ENCODE measurements around the gene DNM3.
A peak's percentile ranks its signal among the peaks of the same experiment; 100 is the strongest.

DNM3 gene

DNA sequence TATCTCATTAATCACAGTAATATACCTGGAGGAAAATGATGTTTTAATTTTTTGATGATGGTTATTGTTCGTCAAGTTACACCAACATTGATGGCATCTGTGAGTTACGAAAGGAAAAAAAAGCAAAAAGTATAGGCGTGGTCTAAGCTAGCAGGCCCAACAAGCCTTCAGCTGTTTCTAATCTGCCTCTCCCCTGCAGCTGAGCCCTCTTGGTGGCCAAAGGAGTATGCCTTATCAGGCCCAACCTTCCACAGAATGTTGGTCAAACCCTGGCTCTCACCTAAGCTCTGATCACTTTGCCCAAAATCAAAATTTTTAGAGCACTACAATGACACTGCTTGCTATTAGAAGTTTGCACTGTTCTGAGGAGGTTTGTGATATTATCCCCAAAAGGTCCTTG, 584.0 kb downstream of the DNM3 start:
- H3K27ac ChIP-seq (ENCODE audit: low read depth, low read length), result no peak overlapping the region
- H3F3A ChIP-seq (ENCODE audit: insufficient read depth), result no peaks in the 10 kb centered on the region
- no peak overlapping the region for H3K9ac ChIP-seq (ENCODE audit: low read length)
- H2AFZ ChIP-seq (ENCODE audit: low read depth, low read length, severe bottlenecking), result no peak overlapping the region
- TF ChIP-seq, protein P1, sequence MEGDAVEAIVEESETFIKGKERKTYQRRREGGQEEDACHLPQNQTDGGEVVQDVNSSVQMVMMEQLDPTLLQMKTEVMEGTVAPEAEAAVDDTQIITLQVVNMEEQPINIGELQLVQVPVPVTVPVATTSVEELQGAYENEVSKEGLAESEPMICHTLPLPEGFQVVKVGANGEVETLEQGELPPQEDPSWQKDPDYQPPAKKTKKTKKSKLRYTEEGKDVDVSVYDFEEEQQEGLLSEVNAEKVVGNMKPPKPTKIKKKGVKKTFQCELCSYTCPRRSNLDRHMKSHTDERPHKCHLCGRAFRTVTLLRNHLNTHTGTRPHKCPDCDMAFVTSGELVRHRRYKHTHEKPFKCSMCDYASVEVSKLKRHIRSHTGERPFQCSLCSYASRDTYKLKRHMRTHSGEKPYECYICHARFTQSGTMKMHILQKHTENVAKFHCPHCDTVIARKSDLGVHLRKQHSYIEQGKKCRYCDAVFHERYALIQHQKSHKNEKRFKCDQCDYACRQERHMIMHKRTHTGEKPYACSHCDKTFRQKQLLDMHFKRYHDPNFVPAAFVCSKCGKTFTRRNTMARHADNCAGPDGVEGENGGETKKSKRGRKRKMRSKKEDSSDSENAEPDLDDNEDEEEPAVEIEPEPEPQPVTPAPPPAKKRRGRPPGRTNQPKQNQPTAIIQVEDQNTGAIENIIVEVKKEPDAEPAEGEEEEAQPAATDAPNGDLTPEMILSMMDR (IDR thresholded peaks at IDR 0.05; ENCODE audit: insufficient read depth, low read length, poor library complexity, severe bottlenecking), result no peak
- no peak for TF ChIP-seq EZH2phosphoT487 (conservative IDR thresholded peaks at IDR 0.05; ENCODE audit: low read length)
- no peaks in the 10 kb centered on the region for H3K9me2 ChIP-seq (replicated peaks; ENCODE audit: insufficient read depth, low read length)
- H3K36me3 ChIP-seq (ENCODE audit: low read length), result no peaks in the 10 kb centered on the region
- H4K20me1 ChIP-seq (ENCODE audit: low read depth, low read length), result no peaks in the 10 kb centered on the region
- H3K4me3 ChIP-seq (ENCODE audit: insufficient read depth, low read length, poor library complexity, severe bottlenecking), result no peak overlapping the region
- no peaks in the 10 kb centered on the region for H3K9me3 ChIP-seq (ENCODE audit: insufficient read depth, low read length)
- no peaks in the 10 kb centered on the region for H3K27me3 ChIP-seq (ENCODE audit: low read length)
- H3K79me2 ChIP-seq (ENCODE audit: insufficient read depth, low read length), result no peaks in the 10 kb centered on the region
- H3K4me2 ChIP-seq (ENCODE audit: low read depth, low read length, poor library complexity, severe bottlenecking), result no peak overlapping the region

DNA sequence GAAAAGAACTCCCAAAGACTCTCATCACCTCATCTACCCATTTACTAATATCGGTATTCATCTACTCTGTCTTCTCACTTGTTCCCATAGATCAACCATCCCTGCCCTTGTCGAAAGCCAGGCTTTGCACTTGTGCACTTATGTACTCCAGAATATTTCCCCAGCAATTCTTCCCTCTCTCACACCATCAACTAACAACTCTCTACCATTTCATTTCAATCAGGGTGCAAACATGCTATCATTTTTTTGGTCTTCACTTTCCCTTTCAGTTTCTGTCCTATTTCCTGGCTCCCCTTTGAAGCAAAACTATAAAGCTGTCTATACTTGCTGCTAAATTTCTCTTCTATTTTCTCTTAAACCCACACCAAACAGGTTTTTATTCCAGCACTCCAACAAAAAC, 585.9 kb downstream of the DNM3 start:
- TF ChIP-seq EZH2phosphoT487 (conservative IDR thresholded peaks at IDR 0.05; ENCODE audit: low read length), result no peak
- TF ChIP-seq, protein P1 (IDR thresholded peaks at IDR 0.05; ENCODE audit: insufficient read depth, low read length, poor library complexity, severe bottlenecking), result no peak
- Histone ChIP-seq H3K36me3 (ENCODE audit: low read length) (no peaks in the 10 kb centered on the region), H3K9ac (ENCODE audit: low read length) (no peak overlapping the region), H3F3A (ENCODE audit: insufficient read depth) (no peaks in the 10 kb centered on the region), H4K20me1 (ENCODE audit: low read depth, low read length) (no peaks in the 10 kb centered on the region), H3K79me2 (ENCODE audit: insufficient read depth, low read length) (no peaks in the 10 kb centered on the region), H3K27ac (ENCODE audit: low read depth, low read length) (no peak overlapping the region), H3K4me2 (ENCODE audit: low read depth, low read length, poor library complexity, severe bottlenecking) (no peak overlapping the region), H3K4me3 (ENCODE audit: insufficient read depth, low read length, poor library complexity, severe bottlenecking) (no peak overlapping the region), H3K27me3 (ENCODE audit: low read length) (no peaks in the 10 kb centered on the region), H3K9me2 (replicated peaks; ENCODE audit: insufficient read depth, low read length) (no peaks in the 10 kb centered on the region), H2AFZ (ENCODE audit: low read depth, low read length, severe bottlenecking) (no peak overlapping the region), H3K9me3 (ENCODE audit: insufficient read depth, low read length) (no peaks in the 10 kb centered on the region)

DNA sequence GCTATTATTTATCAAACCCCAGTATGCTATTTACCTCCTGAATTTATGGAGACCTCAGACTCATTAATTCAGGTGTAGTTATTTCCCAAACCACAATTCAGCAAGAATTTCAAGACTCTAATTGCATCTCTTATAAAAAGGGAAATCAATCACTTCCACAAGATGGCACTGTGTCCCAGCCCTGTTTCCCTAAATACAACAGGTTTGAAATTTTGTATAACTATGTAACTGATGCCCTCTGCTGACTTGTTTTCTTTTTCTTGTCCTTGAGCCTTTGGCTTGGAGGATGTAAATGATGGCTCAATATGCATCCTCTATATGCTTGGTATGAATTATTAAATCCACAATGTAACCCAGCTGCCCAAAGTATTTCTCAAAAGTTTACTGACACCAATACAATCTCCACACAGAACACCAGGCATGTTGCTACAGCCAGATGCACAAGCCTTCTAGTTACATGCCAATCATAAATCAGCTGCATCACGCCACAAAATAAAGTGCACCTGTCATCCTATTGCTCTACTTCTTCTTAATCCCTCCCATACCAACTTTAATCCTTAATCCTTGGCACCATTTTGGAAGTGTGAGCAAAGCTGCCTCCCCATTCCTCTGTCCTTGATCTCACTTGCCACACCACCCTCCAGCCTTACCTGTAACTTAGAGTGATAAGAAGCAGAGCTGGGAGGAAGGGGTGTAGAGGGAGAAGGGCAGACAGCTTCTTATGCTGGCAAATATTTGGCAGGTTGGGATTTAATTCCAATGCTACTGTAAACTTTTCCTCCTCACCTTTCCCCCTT, 588.2 kb downstream of the DNM3 start:
- H3K4me2 ChIP-seq (ENCODE audit: low read depth, low read length, poor library complexity, severe bottlenecking), result no peak overlapping the region
- H3K9me3 ChIP-seq (ENCODE audit: insufficient read depth, low read length), result no peaks in the 10 kb centered on the region
- no peak overlapping the region for H2AFZ ChIP-seq (ENCODE audit: low read depth, low read length, severe bottlenecking)
- no peaks in the 10 kb centered on the region for H3F3A ChIP-seq (ENCODE audit: insufficient read depth)
- H3K36me3 ChIP-seq (ENCODE audit: low read length), result no peaks in the 10 kb centered on the region
- no peak overlapping the region for H3K27ac ChIP-seq (ENCODE audit: low read depth, low read length)
- no peak overlapping the region for H3K4me3 ChIP-seq (ENCODE audit: insufficient read depth, low read length, poor library complexity, severe bottlenecking)
- no peaks in the 10 kb centered on the region for H3K27me3 ChIP-seq (ENCODE audit: low read length)
- H4K20me1 ChIP-seq (ENCODE audit: low read depth, low read length), result no peaks in the 10 kb centered on the region
- H3K9ac ChIP-seq (ENCODE audit: low read length), result no peak overlapping the region
- no peaks in the 10 kb centered on the region for H3K9me2 ChIP-seq (replicated peaks; ENCODE audit: insufficient read depth, low read length)
- TF ChIP-seq EZH2phosphoT487 (conservative IDR thresholded peaks at IDR 0.05; ENCODE audit: low read length), result no peak
- TF ChIP-seq, protein P1 (IDR thresholded peaks at IDR 0.05; ENCODE audit: insufficient read depth, low read length, poor library complexity, severe bottlenecking), result peak; percentile 75
- no peaks in the 10 kb centered on the region for H3K79me2 ChIP-seq (ENCODE audit: insufficient read depth, low read length)
